Measurements from ENCODE around the gene ZNF485. TPM values are rescaled to one million over a fixed set of nuclear protein-coding genes. Genes with fewer than 3 reads are reported as not detected.
A peak's percentile ranks its signal among the peaks of the same experiment; 100 is the strongest.
"Not testable (repeated sequence)": the region's sequence is repeated elsewhere in the genome, so short reads cannot be mapped to it uniquely, and the experiment has no call there.

Gene ZNF485
- total and polyA plus RNA-seq, 2 experiments from 2014 or later, result 1.4 to 1.9 TPM

- Histone ChIP-seq H3K79me2 (no peaks in the 10 kb centered on the region), H3K27ac (peak overlapping the region; percentile 89), H3K9me2 (replicated peaks; ENCODE audit: insufficient read depth) (no peaks in the 10 kb centered on the region), H3K4me3 (no peak overlapping the region), H3K36me3 (replicated peaks; ENCODE audit: insufficient read depth, low read depth) (no peaks in the 10 kb centered on the region), H3K4me2 (no peak overlapping the region), H3K4me1 (ENCODE audit: insufficient read depth) (peaks cover 7% of the 10 kb centered on the region), H3K27me3 (no peaks in the 10 kb centered on the region), H3K9me3 (ENCODE audit: low read depth) (no peaks in the 10 kb centered on the region), H2AFZ (no peak overlapping the region), H4K20me1 (ENCODE audit: insufficient read depth, poor library complexity, severe bottlenecking) (no peaks in the 10 kb centered on the region)
- WGBS (ENCODE audit: low lambda C conversion rate, missing lambda C conversion rate), result 88% methylated on average over 5 of the region's 5 CpGs
- DNase-seq (ENCODE audit: low spot score), result no peak
- no peak for TF ChIP-seq CTCF (IDR thresholded peaks at IDR 0.05; ENCODE audit: poor library complexity)
- no peak for TF ChIP-seq EZH2 (IDR thresholded peaks at IDR 0.05; ENCODE audit: borderline replicate concordance)
- no peak for TF ChIP-seq EZH2phosphoT487 (IDR thresholded peaks at IDR 0.05; ENCODE audit: low read depth, severe bottlenecking, unreplicated experiment)
Observed at GRCh38 chr10:43585046-43585445, 21.2 kb upstream of the ZNF485 start.

GRCh38 chr10:43585981-43586729, 20.1 kb upstream of the ZNF485 start:
- no peaks in the 10 kb centered on the region for H3K79me2 ChIP-seq
- peak; percentile 41 for DNase-seq (ENCODE audit: low spot score)
- 69% methylated on average over 9 of the region's 9 CpGs for WGBS (ENCODE audit: low lambda C conversion rate, missing lambda C conversion rate)
- H3K4me1 ChIP-seq (ENCODE audit: insufficient read depth), result peaks cover 7% of the 10 kb centered on the region
- H3K4me2 ChIP-seq, result peak overlapping the region; percentile 8
- no peak for TF ChIP-seq EZH2phosphoT487 (IDR thresholded peaks at IDR 0.05; ENCODE audit: low read depth, severe bottlenecking, unreplicated experiment)
- H2AFZ ChIP-seq, result peak overlapping the region; percentile 3
- no peaks in the 10 kb centered on the region for H3K9me2 ChIP-seq (replicated peaks; ENCODE audit: insufficient read depth)
- no peaks in the 10 kb centered on the region for H3K9me3 ChIP-seq (ENCODE audit: low read depth)
- no peaks in the 10 kb centered on the region for H4K20me1 ChIP-seq (ENCODE audit: insufficient read depth, poor library complexity, severe bottlenecking)
- H3K36me3 ChIP-seq (replicated peaks; ENCODE audit: insufficient read depth, low read depth), result no peaks in the 10 kb centered on the region
- H3K27me3 ChIP-seq, result no peaks in the 10 kb centered on the region
- H3K4me3 ChIP-seq, result no peak overlapping the region
- H3K27ac ChIP-seq, result peak overlapping the region; percentile 89

- not testable (repeated sequence) for H3K9me2 ChIP-seq (replicated peaks; ENCODE audit: insufficient read depth); H3K36me3 ChIP-seq (replicated peaks; ENCODE audit: insufficient read depth, low read depth); H3K27me3 ChIP-seq; H3K79me2 ChIP-seq; H3K4me1 ChIP-seq (ENCODE audit: insufficient read depth); H4K20me1 ChIP-seq (ENCODE audit: insufficient read depth, poor library complexity, severe bottlenecking); H3K4me3 ChIP-seq; H3K9me3 ChIP-seq (ENCODE audit: low read depth); H2AFZ ChIP-seq
- H3K4me2 ChIP-seq, result peak overlapping the region; percentile 8
- DNase-seq (ENCODE audit: low spot score), result peak; percentile 16
- H3K27ac ChIP-seq, result peak overlapping the region; percentile 89
- WGBS (ENCODE audit: low lambda C conversion rate, missing lambda C conversion rate), result 73% methylated on average over 3 of the region's 3 CpGs
Observed at GRCh38 chr10:43586730-43587115, 19.5 kb upstream of the ZNF485 start.

GRCh38 chr10:43591303-43591904, 14.8 kb upstream of the ZNF485 start:
- Histone ChIP-seq H3K27me3 (no peaks in the 10 kb centered on the region), H3K4me2 (no peak overlapping the region), H3K9me3 (ENCODE audit: low read depth) (no peaks in the 10 kb centered on the region), H3K9me2 (replicated peaks; ENCODE audit: insufficient read depth) (no peaks in the 10 kb centered on the region), H3K79me2 (no peaks in the 10 kb centered on the region), H4K20me1 (ENCODE audit: insufficient read depth, poor library complexity, severe bottlenecking) (no peaks in the 10 kb centered on the region), H3K27ac (no peak overlapping the region), H3K4me1 (ENCODE audit: insufficient read depth) (peaks cover 3% of the 10 kb centered on the region), H3K4me3 (no peak overlapping the region), H3K36me3 (replicated peaks; ENCODE audit: insufficient read depth, low read depth) (no peaks in the 10 kb centered on the region), H2AFZ (no peak overlapping the region)
- WGBS (ENCODE audit: low lambda C conversion rate, missing lambda C conversion rate), result 85% methylated on average over 5 of the region's 5 CpGs
- DNase-seq (ENCODE audit: low spot score), result no peak
- TF ChIP-seq EZH2 (IDR thresholded peaks at IDR 0.05; ENCODE audit: borderline replicate concordance) (no peak), EZH2phosphoT487 (IDR thresholded peaks at IDR 0.05; ENCODE audit: low read depth, severe bottlenecking, unreplicated experiment) (no peak), CTCF (IDR thresholded peaks at IDR 0.05; ENCODE audit: poor library complexity) (no peak)
